ENCODE measurements around the gene ARL4C.
A peak's percentile ranks its signal among the peaks of the same experiment; 100 is the strongest.

Gene ARL4C

DNA sequence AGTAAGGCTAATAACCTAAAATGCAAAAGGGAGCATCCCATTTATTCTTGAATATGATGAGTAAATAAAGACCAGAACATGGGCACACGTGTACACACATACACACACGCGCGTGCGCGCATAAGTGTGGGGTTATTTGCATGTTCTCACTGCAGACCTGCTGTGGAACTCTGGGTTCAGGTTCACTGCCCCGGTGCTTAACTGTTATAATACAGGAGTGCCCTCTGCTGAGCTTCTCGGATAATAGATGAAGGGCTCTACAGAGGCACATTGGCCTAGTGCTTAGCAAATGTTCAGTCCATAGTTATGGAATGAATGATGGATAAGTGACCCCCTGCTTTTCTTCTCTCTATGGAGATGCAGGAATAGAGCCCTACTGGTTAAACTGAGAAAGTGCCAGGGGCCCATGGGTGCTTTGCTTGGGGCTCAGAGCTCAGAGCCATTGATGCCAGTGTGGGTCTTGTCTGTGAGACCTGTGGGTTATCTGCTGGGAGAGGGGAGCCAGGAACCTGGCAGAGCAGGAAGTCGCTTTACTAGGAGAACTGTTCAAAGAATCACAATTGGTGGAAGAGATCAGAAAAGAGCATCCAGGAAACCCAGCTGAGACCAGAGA, 3.6 kb upstream of the ARL4C start:
- peak; percentile 64 for DNase-seq (ENCODE audit: low read depth)
- H3K4me3 ChIP-seq (ENCODE audit: control insufficient read depth, low read depth, low read length), result no peak overlapping the region
- peak; percentile 54 for TF ChIP-seq CTCF (conservative IDR thresholded peaks at IDR 0.05; ENCODE audit: control insufficient read depth, insufficient read depth, low read depth, low read length)

- DNase-seq (ENCODE audit: low read depth), result no peak
- TF ChIP-seq CTCF (conservative IDR thresholded peaks at IDR 0.05; ENCODE audit: control insufficient read depth, insufficient read depth, low read depth, low read length), result no peak
- no peak overlapping the region for H3K4me3 ChIP-seq (ENCODE audit: control insufficient read depth, low read depth, low read length)
These were observed 834 bp upstream of the ARL4C start for GRCh38 chr2:234497594-234498235.

GRCh38 chr2:234496055-234496834, 636 bp downstream of the ARL4C start:
- DNase-seq (ENCODE audit: low read depth), result peak; percentile 25
- TF ChIP-seq CTCF (conservative IDR thresholded peaks at IDR 0.05; ENCODE audit: control insufficient read depth, insufficient read depth, low read depth, low read length), result no peak
- H3K4me3 ChIP-seq (ENCODE audit: control insufficient read depth, low read depth, low read length), result peak overlapping the region; percentile 63

DNA sequence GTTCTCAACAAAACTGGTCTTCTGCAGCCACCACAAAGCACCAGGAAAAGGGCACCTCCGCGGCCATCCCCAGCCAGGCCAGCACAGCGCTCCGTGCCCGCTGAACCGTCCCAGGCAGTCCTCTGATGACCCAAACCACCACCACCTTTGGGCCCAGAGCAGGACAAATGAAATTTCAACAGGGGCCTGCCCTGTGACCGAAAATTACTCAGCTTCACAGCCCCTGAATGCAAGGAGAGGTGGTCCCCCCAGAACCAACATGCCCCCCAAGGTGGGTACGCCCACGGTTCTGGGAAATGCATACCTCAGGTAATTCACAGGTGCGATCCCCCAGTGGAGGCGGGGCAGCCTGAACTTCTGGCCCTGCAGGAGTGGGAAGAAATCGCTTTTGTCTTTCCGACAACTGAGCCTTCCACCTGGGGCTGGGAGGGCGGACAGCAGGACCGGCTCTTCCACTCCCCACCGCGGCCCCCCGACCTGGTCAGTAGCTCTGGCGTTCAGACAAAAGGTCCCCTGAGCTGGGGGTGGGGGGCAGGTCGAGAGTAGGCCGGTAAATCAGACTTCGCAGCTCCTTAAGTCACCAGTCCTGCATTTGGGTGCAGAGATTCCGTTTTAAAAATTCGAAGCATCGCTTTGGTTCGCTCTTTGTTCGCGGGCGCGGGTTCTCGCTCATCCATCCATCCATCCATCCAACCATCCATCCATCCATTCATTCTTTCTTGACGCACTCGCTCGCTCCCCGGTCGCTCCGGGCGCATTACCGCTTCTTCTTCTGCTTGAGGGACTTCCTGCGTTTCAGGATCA, 1.4 kb downstream of the ARL4C start:
- no peak for TF ChIP-seq CTCF (conservative IDR thresholded peaks at IDR 0.05; ENCODE audit: control insufficient read depth, insufficient read depth, low read depth, low read length)
- peak overlapping the region; percentile 63 for H3K4me3 ChIP-seq (ENCODE audit: control insufficient read depth, low read depth, low read length)
- no peak for DNase-seq (ENCODE audit: low read depth)

DNA sequence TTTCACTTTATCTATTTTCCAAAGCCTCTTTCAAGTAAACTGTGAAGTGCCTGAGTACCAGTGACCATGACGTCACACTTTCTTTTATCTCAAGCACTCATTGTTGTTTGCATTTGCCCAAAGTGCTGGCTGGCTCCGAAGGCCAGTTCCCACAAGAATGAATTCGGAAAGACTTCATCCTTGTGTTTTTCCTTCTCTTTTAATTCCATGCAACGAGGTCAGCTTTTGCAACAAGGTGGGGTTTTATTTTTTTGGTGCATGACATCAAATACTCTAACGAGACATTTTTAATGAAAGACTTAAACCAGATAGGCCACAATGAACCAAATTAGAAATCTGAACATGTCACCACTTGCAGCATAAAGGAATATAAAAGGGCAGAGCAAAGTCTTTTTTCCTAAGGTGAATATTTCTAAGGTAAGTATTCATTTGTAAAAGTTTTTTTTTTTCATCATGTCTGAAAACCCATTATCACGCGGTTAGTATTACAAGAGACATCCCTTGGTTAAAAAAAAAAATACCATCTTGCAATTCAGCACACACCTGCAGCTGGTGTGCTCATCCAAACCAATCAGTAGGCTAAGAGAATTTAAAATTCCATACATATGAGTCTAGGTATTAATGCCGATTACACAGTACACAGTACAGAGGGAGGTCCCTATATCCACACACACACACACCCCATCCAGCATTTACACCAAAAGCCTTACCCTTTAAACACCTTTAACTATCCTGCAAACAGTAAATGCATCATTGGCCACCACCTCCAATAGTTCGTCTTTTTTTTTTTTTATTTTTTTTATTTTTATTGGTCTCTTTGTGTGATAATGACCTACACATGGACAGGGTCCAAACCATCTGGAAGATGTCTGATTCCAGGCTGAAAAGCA, 2.3 kb downstream of the ARL4C start:
- TF ChIP-seq CTCF (conservative IDR thresholded peaks at IDR 0.05; ENCODE audit: control insufficient read depth, insufficient read depth, low read depth, low read length), result no peak
- peak overlapping the region; percentile 63 for H3K4me3 ChIP-seq (ENCODE audit: control insufficient read depth, low read depth, low read length)
- peak; percentile 47 for DNase-seq (ENCODE audit: low read depth)

Measured in fibroblast of mammary gland (primary cell).